GM23338 (cell line): Measurements from ENCODE around the gene AGER.
A peak's percentile ranks its signal among the peaks of the same experiment; 100 is the strongest.

ENCODE experiments used
- CTCF ChIP-seq, 2 experiments: fragments of 200-600 bp in 1 of 2; sonication (generic) in 1 of 2; conservative IDR thresholded peaks; 2 replicates each; pipeline versions ENCODE4 v1.5.1 to v1.6.1; 2016 to 2017; ENCODE audit warnings: antibody characterized with exemption in 2 of 2, low read depth in 2 of 2, mild to moderate bottlenecking in 2 of 2, moderate library complexity in 1 of 2
- ETS1 ChIP-seq: IDR thresholded peaks from 2 replicates; pipeline ENCODE4 v1.6.1; 2016; ENCODE audit warnings: antibody characterized with exemption
- EZH2 ChIP-seq: fragments of 200-600 bp; sonication (generic); IDR thresholded peaks from one replicate; pipeline ENCODE4 v1.8.0; 2017; ENCODE audit warnings: antibody characterized with exemption, mild to moderate bottlenecking, low read depth; ENCODE audit not compliant: unreplicated experiment
- POLR2AphosphoS5 ChIP-seq: IDR thresholded peaks from 2 replicates; pipeline ENCODE4 v1.6.1; 2016; ENCODE audit warnings: antibody characterized with exemption, low read depth
- REST ChIP-seq: IDR thresholded peaks from one replicate; pipeline ENCODE4 v1.6.1; 2018; ENCODE audit warnings: antibody characterized with exemption; ENCODE audit not compliant: unreplicated experiment

GRCh38 chr6:32151181-32151862, 32.7 kb downstream of the AGER start:
- TF ChIP-seq CTCF (conservative IDR thresholded peaks at IDR 0.05; ENCODE audit: low read depth in 2 of 2) (no peak), EZH2 (peak; percentile 42), REST (no peak), POLR2AphosphoS5 (no peak), ETS1 (no peak)
